A375 (cell line): ENCODE data around the gene FUOM. TPM values are rescaled to one million over a fixed set of nuclear protein-coding genes. Genes with fewer than 3 reads are reported as not detected.

Source experiments
- small RNA-seq: library from RNA; depleted of rRNA; stranded (forward); fragments of <200 nt; gene quantifications from one replicate; pipeline ENCODE3, GENCODE V24; 2014
- total RNA-seq: library from RNA; depleted of rRNA; stranded (reverse); fragments of >200 nt; shearing (Covaris generic); gene quantifications from 2 replicates; pipeline ENCODE4 v1.2.3, GENCODE V29; 2014; rRNA removed

FUOM gene
- 56.1 and 56.8 TPM in 2 replicates for total RNA-seq

GRCh38 chr10:133357285-133358161 is at the start of gene FUOM:
Gene FUOM, minus strand, starts transcription at chr10:133358019. Its CDS starts 12 bp downstream, at chr10:133358007.

GRCh38 chr10:133394064-133394663 is 36.3 kb upstream of the FUOM start, which contains the start of gene MTG1:
Gene MTG1, plus strand, starts transcription at chr10:133394157. Its CDS starts 64 bp downstream, at chr10:133394221.

GRCh38 chr10:133379152-133379800 is 21.5 kb upstream of the FUOM start, which contains the start of gene PAOX:
Gene PAOX, plus strand, starts transcription at chr10:133379262. Its CDS starts 55 bp downstream, at chr10:133379317.

GRCh38 chr10:133373174-133374090 is 15.6 kb upstream of the FUOM start, which contains the start of gene ECHS1:
Gene ECHS1, minus strand, starts transcription at chr10:133373354. Its CDS starts 21 bp downstream, at chr10:133373333.

GRCh38 chr10:133336577-133337369 is 21.0 kb downstream of the FUOM start, which contains the start of gene CALY:
Gene CALY, minus strand, starts transcription at chr10:133336896. Its CDS starts 7,907 bp downstream, at chr10:133328989.

GRCh38 chr10:133308421-133309099 is 49.3 kb downstream of the FUOM start, which contains the start of the genes TUBGCP2 and ZNF511:
Gene TUBGCP2, minus strand, starts transcription at chr10:133308872. Its CDS starts 5,931 bp downstream, at chr10:133302941.
Gene ZNF511, plus strand, starts transcription at chr10:133308914. Its CDS starts 30 bp downstream, at chr10:133308944.

Small RNA genes within 50 kb of the gene (small RNA-seq; reads per million reads assigned to genes)
- gene AL360181.4 (not detected), gene BANF1P2 (not detected), gene MIR3944 (not detected)

Other genes starting within 250 kb of the FUOM start
- under 0.01 and 0.19 TPM in 2 replicates for gene KNDC1, start 197.8 kb downstream of the FUOM start, total RNA-seq
- not detected in 2 replicates for gene UTF1, start 127.8 kb downstream of the FUOM start, total RNA-seq
- gene VENTX, start 120.2 kb downstream of the FUOM start, total RNA-seq = not detected in 2 replicates
- 4.5 and 4.6 TPM in 2 replicates for gene ADAM8, start 81.2 kb downstream of the FUOM start, total RNA-seq
- 64.2 and 72.5 TPM in 2 replicates for gene TUBGCP2, start 49.1 kb downstream of the FUOM start, total RNA-seq
- gene ZNF511, start 49.1 kb downstream of the FUOM start, total RNA-seq = 55.6 and 66.6 TPM in 2 replicates
- gene CALY, start 21.1 kb downstream of the FUOM start, total RNA-seq = 0.41 TPM in 1 of 2 replicates, not detected in the other
- not detected in 2 replicates for gene PRAP1, start 10.6 kb downstream of the FUOM start, total RNA-seq
- 81.7 and 94.4 TPM in 2 replicates for gene ECHS1, start 15.3 kb upstream of the FUOM start, total RNA-seq
- not detected in 2 replicates for gene PAOX, start 21.2 kb upstream of the FUOM start, total RNA-seq
- 55.5 and 57.6 TPM in 2 replicates for gene MTG1, start 36.1 kb upstream of the FUOM start, total RNA-seq
- not detected in 2 replicates for gene SPRN, start 66.6 kb upstream of the FUOM start, total RNA-seq
- gene SCART1, start 95.9 kb upstream of the FUOM start, total RNA-seq = 7.5 and 7.9 TPM in 2 replicates
- gene CYP2E1, start 169.3 kb upstream of the FUOM start, total RNA-seq = 4.0 and 6.4 TPM in 2 replicates
- not detected in 2 replicates for gene SYCE1, start 207.6 kb upstream of the FUOM start, total RNA-seq